Right lobe of liver (tissue), 4 donors: Measurements from ENCODE around the gene KCNT1.

Experiments
- POLR2A ChIP-seq: fragments of 450-650 bp; IDR thresholded peaks from one replicate; pipeline ENCODE4 v1.6.1; 2017; ENCODE audit warnings: antibody characterized with exemption, mild to moderate bottlenecking
- TF ChIP-seq, protein P1 (sequence below), 4 donors: fragments of 200-600 bp in 3 of 4; fragments of 450-650 bp in 1 of 4; IDR thresholded peaks; one replicate each; pipeline versions ENCODE4 v1.5.1 to v1.8.0; 2016 to 2022; ENCODE audit warnings: antibody characterized with exemption in 4 of 4, mild to moderate bottlenecking in 2 of 4
- donor health status: DM: no; HTN: no; CAD: no.
- donor health status: DM: no; HTN: no; CAD: no.
- donor health status: DM: no; HTN: yes; CAD: no.

DNA sequence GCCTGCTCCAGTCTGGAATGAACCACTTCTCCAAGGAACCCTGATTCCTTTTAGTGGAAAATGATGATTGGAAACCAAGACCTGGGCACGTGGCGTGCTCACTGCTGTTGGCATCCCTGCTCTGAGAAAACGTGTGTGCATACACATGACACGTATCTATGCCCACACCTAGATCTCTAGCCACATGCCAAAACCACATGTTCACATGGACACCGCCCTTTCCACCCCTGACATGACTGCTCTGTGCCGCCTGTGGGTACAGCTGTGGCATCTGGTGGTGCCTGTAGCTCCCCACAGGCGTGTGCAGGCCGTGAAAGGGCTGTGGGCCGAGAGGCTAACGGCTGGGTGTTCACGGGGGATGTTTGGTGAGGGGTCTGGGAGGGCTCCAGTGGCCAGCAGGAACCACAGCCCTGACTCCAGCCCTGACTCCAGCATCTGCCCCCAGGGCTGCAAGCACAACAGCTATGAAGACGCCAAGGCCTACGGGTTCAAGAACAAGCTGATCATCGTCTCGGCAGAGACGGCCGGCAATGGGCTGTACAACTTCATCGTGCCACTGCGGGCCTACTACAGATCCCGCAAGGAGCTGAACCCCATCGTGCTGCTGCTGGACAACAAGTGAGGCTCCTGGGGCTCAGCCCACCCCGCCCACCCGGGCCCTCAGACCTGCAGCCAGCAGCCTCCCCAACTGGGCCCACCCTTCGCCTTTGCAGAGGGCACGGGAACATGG is 75.1 kb downstream of the KCNT1 start:
- TF ChIP-seq, protein P1, sequence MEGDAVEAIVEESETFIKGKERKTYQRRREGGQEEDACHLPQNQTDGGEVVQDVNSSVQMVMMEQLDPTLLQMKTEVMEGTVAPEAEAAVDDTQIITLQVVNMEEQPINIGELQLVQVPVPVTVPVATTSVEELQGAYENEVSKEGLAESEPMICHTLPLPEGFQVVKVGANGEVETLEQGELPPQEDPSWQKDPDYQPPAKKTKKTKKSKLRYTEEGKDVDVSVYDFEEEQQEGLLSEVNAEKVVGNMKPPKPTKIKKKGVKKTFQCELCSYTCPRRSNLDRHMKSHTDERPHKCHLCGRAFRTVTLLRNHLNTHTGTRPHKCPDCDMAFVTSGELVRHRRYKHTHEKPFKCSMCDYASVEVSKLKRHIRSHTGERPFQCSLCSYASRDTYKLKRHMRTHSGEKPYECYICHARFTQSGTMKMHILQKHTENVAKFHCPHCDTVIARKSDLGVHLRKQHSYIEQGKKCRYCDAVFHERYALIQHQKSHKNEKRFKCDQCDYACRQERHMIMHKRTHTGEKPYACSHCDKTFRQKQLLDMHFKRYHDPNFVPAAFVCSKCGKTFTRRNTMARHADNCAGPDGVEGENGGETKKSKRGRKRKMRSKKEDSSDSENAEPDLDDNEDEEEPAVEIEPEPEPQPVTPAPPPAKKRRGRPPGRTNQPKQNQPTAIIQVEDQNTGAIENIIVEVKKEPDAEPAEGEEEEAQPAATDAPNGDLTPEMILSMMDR (IDR thresholded peaks at IDR 0.05) = no peak
- no peak for TF ChIP-seq POLR2A
